Fibroblast of lung (primary cell): ENCODE measurements around the gene ANGEL2. TPM values are rescaled to one million over a fixed set of nuclear protein-coding genes. Genes with fewer than 3 reads are reported as not detected.

Source experiments
- DNase-seq, 2 donors: peaks; one replicate each; pipeline versions ENCODE4 v3.0.0 to v3.0.0-alpha.2; 2010; ENCODE audit warnings: low read depth in 2 of 2
- H2AFZ ChIP-seq: 2 replicates; pipeline ENCODE4 v1.5.1; 2012; ENCODE audit warnings: low read length, control low read depth, inconsistent platforms
- H3K27ac ChIP-seq: 2 replicates; pipeline ENCODE4 v1.5.1; 2011; ENCODE audit warnings: low read length, control low read depth; ENCODE audit not compliant: insufficient read depth
- H3K27me3 ChIP-seq: 2 replicates; pipeline ENCODE4 v1.5.1; 2011; ENCODE audit warnings: mild to moderate bottlenecking, low read length; ENCODE audit not compliant: control insufficient read depth, insufficient read depth
- H3K36me3 ChIP-seq: 2 replicates; pipeline ENCODE4 v1.5.1; 2011; ENCODE audit warnings: low read length; ENCODE audit not compliant: control insufficient read depth, insufficient read depth
- H3K4me1 ChIP-seq: 2 replicates; pipeline ENCODE4 v1.5.1; 2011; ENCODE audit warnings: low read length; ENCODE audit not compliant: control insufficient read depth, insufficient read depth; ENCODE audit errors: extremely low read depth
- H3K4me2 ChIP-seq: 2 replicates; pipeline ENCODE4 v1.5.1; 2011; ENCODE audit warnings: low read length, control low read depth; ENCODE audit not compliant: insufficient read depth; ENCODE audit errors: extremely low read depth
- H3K4me3 ChIP-seq, 4 experiments: fragments of 200-600 bp in 1 of 4; sonication (generic) in 1 of 4; replicated peaks in 1 of 4; 2 replicates each; pipeline ENCODE4 v1.5.1; 2011 to 2016; ENCODE audit warnings: low read length in 4 of 4, low read depth in 3 of 4, mild to moderate bottlenecking in 3 of 4, control low read depth in 2 of 4, inconsistent platforms in 1 of 4, mixed read lengths in 1 of 4; ENCODE audit not compliant: insufficient read depth in 1 of 4; ENCODE audit errors: control extremely low read depth in 1 of 4
- H3K79me2 ChIP-seq: 2 replicates; pipeline ENCODE4 v1.5.1; 2012; ENCODE audit warnings: mild to moderate bottlenecking, low read length, inconsistent platforms; ENCODE audit not compliant: control insufficient read depth, insufficient read depth
- H3K9ac ChIP-seq: 2 replicates; pipeline ENCODE4 v1.5.1; 2011; ENCODE audit warnings: mild to moderate bottlenecking, low read length, control low read depth; ENCODE audit not compliant: insufficient read depth
- H3K9me3 ChIP-seq: 2 replicates; pipeline ENCODE4 v1.5.1; 2012; ENCODE audit warnings: low read depth, low read length; ENCODE audit not compliant: control insufficient read depth, insufficient read depth
- H4K20me1 ChIP-seq: 2 replicates; pipeline ENCODE4 v1.5.1; 2011; ENCODE audit warnings: low read length; ENCODE audit not compliant: control insufficient read depth, insufficient read depth; ENCODE audit errors: extremely low read depth
- CTCF ChIP-seq, 2 donors: IDR thresholded peaks in 1 of 2; conservative IDR thresholded peaks in 1 of 2; 1 replicate in 1 of 2; 2 replicates in 1 of 2; pipeline ENCODE4 v1.5.1; 2011 to 2012; ENCODE audit warnings: low read length in 2 of 2, control low read depth in 1 of 2, inconsistent platforms in 1 of 2, low read depth in 1 of 2, mild to moderate bottlenecking in 1 of 2
- EZH2 ChIP-seq: IDR thresholded peaks from 2 replicates; pipeline ENCODE4 v1.5.1; 2012; ENCODE audit warnings: low read length, control low read depth, mild to moderate bottlenecking; ENCODE audit errors: missing control alignments
- polyA plus RNA-seq, 2 donors: library from polyadenylated mRNA; depleted of rRNA in 1 of 2; stranded (reverse) in 1 of 2; unstranded in 1 of 2; fragments of >200 nt; gene quantifications; 2 replicates each; pipeline ENCODE4 v1.2.1, GENCODE V29; 2011 to 2012; ENCODE audit warnings: missing spikeins in 1 of 2
- total RNA-seq: library from RNA; depleted of rRNA; stranded (reverse); fragments of >200 nt; gene quantifications from 2 replicates; pipeline ENCODE4 v1.2.1, GENCODE V29; 2014

ANGEL2 gene
- total and polyA plus RNA-seq, 2 donors (not counting 1 experiment from before 2014, with no cell fraction given) = 21.1 to 71.5 TPM

- peaks cover 2% of the 10 kb centered on the region for H3K79me2 ChIP-seq
- TF ChIP-seq EZH2 (no peak), CTCF (conservative IDR thresholded peaks at IDR 0.05 in 1 of 2, IDR thresholded peaks at IDR 0.05 in 1 of 2; ENCODE audit: low read depth in 1 of 2, low read length in 2 of 2) (no peak)
- H3K27me3 ChIP-seq = no peaks in the 10 kb centered on the region
- no peak overlapping the region for H3K4me3 ChIP-seq
- H3K36me3 ChIP-seq = no peaks in the 10 kb centered on the region
- DNase-seq = no peak
- no peak overlapping the region for H3K27ac ChIP-seq
- H3K4me1 ChIP-seq = no peaks in the 10 kb centered on the region
- H3K9ac ChIP-seq = no peak overlapping the region
- no peaks in the 10 kb centered on the region for H4K20me1 ChIP-seq
- H2AFZ ChIP-seq = no peak overlapping the region
- H3K9me3 ChIP-seq = no peaks in the 10 kb centered on the region
- H3K4me2 ChIP-seq = no peak overlapping the region
Observed at GRCh38 chr1:213020016-213020415, 4.3 kb upstream of the ANGEL2 start.

GRCh38 chr1:213019450-213019849 is 3.8 kb upstream of the ANGEL2 start:
- TF ChIP-seq EZH2 = no peak
- TF ChIP-seq CTCF (conservative IDR thresholded peaks at IDR 0.05 in 1 of 2, IDR thresholded peaks at IDR 0.05 in 1 of 2; ENCODE audit: low read depth in 1 of 2, low read length in 2 of 2) = no peak
- Histone ChIP-seq H3K4me3 (no peak overlapping the region), H3K9me3 (no peaks in the 10 kb centered on the region), H2AFZ (no peak overlapping the region), H3K9ac (no peak overlapping the region), H3K27ac (no peak overlapping the region), H3K4me1 (peaks cover 2% of the 10 kb centered on the region), H4K20me1 (no peaks in the 10 kb centered on the region), H3K27me3 (no peaks in the 10 kb centered on the region), H3K36me3 (no peaks in the 10 kb centered on the region), H3K79me2 (peaks cover 7% of the 10 kb centered on the region), H3K4me2 (no peak overlapping the region)
- no peak for DNase-seq

- H3K9ac ChIP-seq = no peak overlapping the region
- H3K4me1 ChIP-seq = peaks cover 2% of the 10 kb centered on the region
- H3K79me2 ChIP-seq = peaks cover 21% of the 10 kb centered on the region
- H3K27ac ChIP-seq = no peak overlapping the region
- no peaks in the 10 kb centered on the region for H3K36me3 ChIP-seq
- no peak overlapping the region for H3K4me2 ChIP-seq
- H3K4me3 ChIP-seq = no peak overlapping the region
- no peaks in the 10 kb centered on the region for H3K27me3 ChIP-seq
- no peaks in the 10 kb centered on the region for H4K20me1 ChIP-seq
- H2AFZ ChIP-seq = no peak overlapping the region
- no peak for DNase-seq
- TF ChIP-seq EZH2 (no peak), CTCF (conservative IDR thresholded peaks at IDR 0.05 in 1 of 2, IDR thresholded peaks at IDR 0.05 in 1 of 2; ENCODE audit: low read depth in 1 of 2, low read length in 2 of 2) (no peak)
- H3K9me3 ChIP-seq = no peaks in the 10 kb centered on the region
Observed at GRCh38 chr1:213017447-213018273, 2.0 kb upstream of the ANGEL2 start.
